ENCODE data around the gene CCDC91. TPM values are rescaled to one million over a fixed set of nuclear protein-coding genes. Genes with fewer than 3 reads are reported as not detected.

The CCDC91 gene
- total RNA-seq, result 9.3 and 21.2 TPM in 2 replicates

GRCh38 chr12:28190321-28191050, at the start of gene CCDC91:
TSS of gene CCDC91 (plus strand) at chr12:28190456. CDS start at chr12:28257216, 66,760 bp downstream.

Other genes starting within 250 kb of the CCDC91 start
- 0.20 and 0.56 TPM in 2 replicates for gene PTHLH, start 217.7 kb upstream of the CCDC91 start, total RNA-seq